K562 (cell line): ENCODE results near the gene CHST1. TPM values are rescaled to one million over a fixed set of nuclear protein-coding genes. Genes with fewer than 3 reads are reported as not detected.

Experiments used
- ATAC-seq: fragments of 200-7000 bp; cut with Tn5 transposase; 3 replicates; pipeline ENCODE4 v1.9.1; 2020; ENCODE audit warnings: moderate library complexity
- BruUV-seq: library from RNA; stranded (reverse); fragments of 400-500 nt; replicated peaks from 2 replicates; lab custom pipeline; 2021; lab: Mats Ljungman, UMichigan
- CTCF ChIA-PET: fragments of 300-600 bp; formaldehyde crosslinking; extraction: SDS; loops from one replicate; lab custom pipeline; 2021; ENCODE audit warnings: low intra/inter-chr PET ratio; lab: Yijun Ruan, JAX
- POLR2A ChIA-PET: fragments of 300-600, 350-650 bp; sonication (Branson Sonifier 250); formaldehyde crosslinking; extraction: SDS; loops from one replicate; lab custom pipeline; 2021; ENCODE audit warnings: antibody characterized with exemption, inconsistent platforms; lab: Yijun Ruan, JAX
- DNase-seq, 4 experiments: peaks; one replicate each; pipeline versions ENCODE4 v3.0.0 to v3.0.0-alpha.2; 2011 to 2018; ENCODE audit warnings: low spot score in 3 of 4, mixed read lengths in 3 of 4; ENCODE audit errors: extremely low read depth in 1 of 4
- FAIRE-seq: peaks from 2 replicates; lab custom pipeline; 2011; peaks lifted over from hg19 to GRCh38; lab: Jason Lieb, UNC
- H2AFZ ChIP-seq: 2 replicates; pipeline ENCODE4 v1.6.0; 2011; ENCODE audit warnings: low read depth, low read length, control low read depth, inconsistent platforms
- H3K27ac ChIP-seq: fragments of 200-600 bp; 3 replicates; pipeline ENCODE4 v1.8.0; 2011; ENCODE audit warnings: low read depth, mild to moderate bottlenecking, control low read depth, inconsistent platforms, low read length, moderate library complexity, mixed read lengths; ENCODE audit errors: extremely low read depth
- H3K27me3 ChIP-seq, 2 experiments: fragments of 300-600 bp in 1 of 2; 2 replicates in 1 of 2; 3 replicates in 1 of 2; pipeline versions ENCODE4 v1.6.0 to v1.8.0; 2011; ENCODE audit warnings: inconsistent platforms in 2 of 2, low read length in 2 of 2, mild to moderate bottlenecking in 1 of 2, mixed read lengths in 1 of 2, moderate library complexity in 1 of 2; ENCODE audit not compliant: control insufficient read depth in 2 of 2, insufficient read depth in 2 of 2
- H3K36me3 ChIP-seq: fragments of 300-600 bp; 3 replicates; pipeline ENCODE4 v1.8.0; 2011; ENCODE audit warnings: mild to moderate bottlenecking, low read length, inconsistent platforms; ENCODE audit not compliant: control insufficient read depth, insufficient read depth
- H3K4me1 ChIP-seq, 2 experiments: fragments of 200-600 bp in 1 of 2; replicated peaks in 1 of 2; 2 replicates in 1 of 2; 3 replicates in 1 of 2; pipeline versions ENCODE4 v1.5.1 to v1.8.0; 2011; ENCODE audit warnings: inconsistent platforms in 2 of 2, low read length in 2 of 2, mild to moderate bottlenecking in 1 of 2, mixed read lengths in 1 of 2, moderate library complexity in 1 of 2; ENCODE audit not compliant: control insufficient read depth in 2 of 2, insufficient read depth in 2 of 2
- H3K4me2 ChIP-seq: 2 replicates; pipeline ENCODE4 v1.6.1; 2011; ENCODE audit warnings: low read length, control low read depth, inconsistent platforms, mixed read lengths; ENCODE audit not compliant: insufficient read depth
- H3K4me3 ChIP-seq: fragments of 200-600 bp; sonication (generic), shearing (Covaris generic); 2 replicates; pipeline ENCODE4 v1.5.1; 2016; ENCODE audit warnings: control low read depth, inconsistent platforms
- H3K79me2 ChIP-seq: fragments of 200-600 bp; 3 replicates; pipeline ENCODE4 v1.8.0; 2011; ENCODE audit warnings: low read length, inconsistent platforms; ENCODE audit not compliant: control insufficient read depth, insufficient read depth
- H3K9ac ChIP-seq, 2 experiments: 2 replicates each; pipeline versions ENCODE4 v1.6.0 to v1.6.1; 2011; ENCODE audit warnings: low read depth in 2 of 2, low read length in 2 of 2, control low read depth in 1 of 2, inconsistent platforms in 1 of 2, mild to moderate bottlenecking in 1 of 2, mixed read lengths in 1 of 2; ENCODE audit not compliant: insufficient read depth in 1 of 2
- H3K9me1 ChIP-seq: one replicate; pipeline ENCODE4 v1.6.0; 2011; ENCODE audit warnings: inconsistent platforms, mild to moderate bottlenecking, low read length, moderate library complexity; ENCODE audit not compliant: control insufficient read depth, insufficient read depth
- H3K9me3 ChIP-seq: replicated peaks from 2 replicates; pipeline ENCODE4 v1.5.1; 2011; ENCODE audit warnings: low read depth, low read length, inconsistent platforms; ENCODE audit not compliant: control insufficient read depth, insufficient read depth
- H4K20me1 ChIP-seq: replicated peaks from 2 replicates; pipeline ENCODE4 v1.6.1; 2011; ENCODE audit warnings: low read length, inconsistent platforms, mixed read lengths; ENCODE audit not compliant: control insufficient read depth, insufficient read depth
- CBX1 ChIP-seq: sonication (generic); IDR thresholded peaks from 2 replicates; pipeline ENCODE4 v1.6.1; 2016; ENCODE audit warnings: antibody characterized with exemption, low read depth, mild to moderate bottlenecking
- DLX4 ChIP-seq: fragments of 250-450 bp; sonication (Bioruptor Pico); IDR thresholded peaks from 2 replicates; pipeline ENCODE4 v1.6.1; 2021; ENCODE audit warnings: mild to moderate bottlenecking
- DNMT1 ChIP-seq: fragments of 450-650 bp; IDR thresholded peaks from 2 replicates; pipeline ENCODE4 v1.6.1; 2016; ENCODE audit warnings: antibody characterized with exemption, mild to moderate bottlenecking
- ETV5 ChIP-seq: sonication (generic); formaldehyde crosslinking; IDR thresholded peaks from 2 replicates; pipeline ENCODE4 v1.4.0; 2020; ENCODE audit warnings: low read depth, mild to moderate bottlenecking, missing genetic modification reagents
- GABPB2 ChIP-seq: fragments of 250-450 bp; sonication (Bioruptor Pico); conservative IDR thresholded peaks from 2 replicates; pipeline ENCODE4 v1.5.1; 2021; ENCODE audit warnings: mild to moderate bottlenecking
- KDM5B ChIP-seq: fragments of 200-600 bp; sonication (generic); IDR thresholded peaks from 2 replicates; pipeline ENCODE4 v1.6.1; 2012; ENCODE audit warnings: low read depth, mild to moderate bottlenecking, moderate library complexity, low read length, control low read depth, inconsistent platforms; ENCODE audit not compliant: insufficient replicate concordance
- NCOA2 ChIP-seq, 2 experiments: fragments of 450-650 bp; IDR thresholded peaks; 2 replicates each; pipeline ENCODE4 v1.6.1; 2018; ENCODE audit warnings: mild to moderate bottlenecking in 2 of 2, moderate library complexity in 1 of 2; ENCODE audit not compliant: partially characterized antibody in 2 of 2
- NR4A1 ChIP-seq, 2 experiments: fragments of 250-450 bp in 1 of 2; fragments of 450-650 bp in 1 of 2; sonication (Bioruptor Pico) in 1 of 2; IDR thresholded peaks; 2 replicates each; pipeline versions ENCODE4 v1.4.0 to v1.6.1; 2016 to 2020; ENCODE audit warnings: mild to moderate bottlenecking in 2 of 2, missing compliant biosample characterization in 1 of 2, missing genetic modification characterization in 1 of 2, moderate library complexity in 1 of 2
- PHF21A ChIP-seq: fragments of 450-650 bp; IDR thresholded peaks from 2 replicates; pipeline ENCODE4 v1.6.1; 2017; ENCODE audit warnings: low read depth, borderline replicate concordance
- POLR2G ChIP-seq: fragments of 200-400 bp; formaldehyde crosslinking; IDR thresholded peaks from 2 replicates; pipeline ENCODE4 v1.6.1; 2017; ENCODE audit warnings: low read depth, mild to moderate bottlenecking, antibody characterized with exemption, low read length, moderate library complexity
- RBM14 ChIP-seq: fragments of 200-400 bp; formaldehyde crosslinking; IDR thresholded peaks from 2 replicates; pipeline ENCODE4 v1.6.1; 2018; ENCODE audit warnings: low read depth, mild to moderate bottlenecking, low read length, moderate library complexity, borderline replicate concordance; ENCODE audit not compliant: insufficient read depth
- RBM25 ChIP-seq: fragments of 200-400 bp; formaldehyde crosslinking; IDR thresholded peaks from 2 replicates; pipeline ENCODE4 v1.6.1; 2018; ENCODE audit warnings: low read length, low read depth, moderate library complexity; ENCODE audit not compliant: severe bottlenecking
- SNRNP70 ChIP-seq: fragments of 200-400 bp; formaldehyde crosslinking; optimal IDR thresholded peaks from 2 replicates; pipeline ENCODE3; 2017; ENCODE audit warnings: low read depth, low read length
- TBP ChIP-seq: optimal IDR thresholded peaks from 2 replicates; pipeline ENCODE3; 2011; ENCODE audit warnings: low read depth, low read length, improper control_type of control experiment
- WGBS: fragments of 100-300 bp; shearing (Covaris generic); methylation state at CpG from one replicate; pipeline ENCODE4 v1.1.6; 2016; ENCODE audit warnings: low coverage, mixed read lengths; ENCODE audit not compliant: insufficient coverage; ENCODE audit errors: missing lambda C conversion rate; 5-methylcytosine and 5-hydroxymethylcytosine counted together
- in situ Hi-C: fragments of 300-500 bp; cut with MboI; formaldehyde crosslinking; loops from 4 replicates; pipeline ENCODE4 v1.15.0; 2018; ENCODE audit warnings: inconsistent platforms, mixed read lengths
- intact Hi-C: fragments of 100-400 bp; cut with micrococcal nuclease; formaldehyde crosslinking; loops from 2 replicates; pipeline ENCODE4 v1.14.2; 2022
- polyA plus RNA-seq, 8 experiments: library from polyadenylated mRNA; depleted of rRNA in 4 of 8; stranded (reverse) in 5 of 8; unstranded in 3 of 8; fragments of >200 nt; fragmentation: Nextera tagmentation in 2 of 8; fragmentation: Illumina TruSeq in 1 of 8; extraction: Ambion mirVana in 2 of 8; extraction: Trizol in 1 of 8; gene quantifications; 2 replicates each; pipeline versions ENCODE4 v1.2.1 to v1.2.3, GENCODE V29; 2011 to 2014; ENCODE audit warnings: inconsistent platforms in 1 of 8, missing spikeins in 1 of 8
- total RNA-seq, 7 experiments: library from RNA; depleted of rRNA in 6 of 7; stranded (reverse); fragments of >200 nt in 6 of 7; fragmentation: Illumina TruSeq in 2 of 7; extraction: Trizol in 2 of 7; gene quantifications; 2 replicates each; pipeline versions ENCODE4 v1.2.1 to v1.2.3, GENCODE V29; 2011 to 2021; ENCODE audit warnings: low replicate concordance in 1 of 7
- TF ChIP-seq, protein P1 (sequence below): fragments of 250-450 bp; sonication (Bioruptor Pico); IDR thresholded peaks from 2 replicates; pipeline ENCODE4 v1.8.0; 2022; ENCODE audit warnings: moderate library complexity, mild to moderate bottlenecking, inconsistent platforms
- TF ChIP-seq, protein P2 (sequence below): sonication (generic); formaldehyde crosslinking; IDR thresholded peaks from 2 replicates; pipeline ENCODE4 v1.8.0; 2022; ENCODE audit warnings: mild to moderate bottlenecking, missing genetic modification reagents

Gene CHST1
- total and polyA plus RNA-seq, 9 of the 15 experiments (the other 6 are each of a cell fraction or from before 2014, with no cell fraction given), result 0.04 to 0.32 (median 0.18) TPM; not detected in 4

DNA sequence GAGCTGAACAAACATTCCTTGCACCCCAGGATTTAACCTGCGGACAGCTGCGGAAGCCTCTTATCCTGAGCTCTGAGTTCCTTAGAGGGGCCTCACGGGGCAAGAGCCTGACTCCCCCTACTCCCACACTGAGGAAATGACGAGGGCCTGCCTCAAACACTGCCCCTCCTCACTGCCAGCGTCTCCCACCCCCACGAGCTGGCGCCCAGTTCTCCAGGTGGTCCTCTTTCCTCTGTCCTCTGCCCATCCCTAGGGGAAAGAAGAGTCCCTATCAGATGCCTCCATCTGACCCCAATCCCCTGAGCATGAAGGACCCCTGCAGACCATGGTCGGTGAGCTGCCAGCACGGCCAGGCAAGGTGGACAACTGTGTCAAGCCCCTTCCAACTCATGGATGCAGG is 14.3 kb downstream of the CHST1 start:
- Histone ChIP-seq H3K4me2 (no peak overlapping the region), H3K9ac (no peak overlapping the region), H3K9me3 (no peaks in the 10 kb centered on the region), H3K4me1 (peaks cover 0 to 24% of the 10 kb centered on the region in 2 experiments; a peak in 3 of 5 replicates), H3K27ac (no peak overlapping the region), H4K20me1 (0 out of 2 replicates have a peak, but pooled peaks cover 4% of the 10 kb centered on the region), H3K4me3 (no peak overlapping the region), H2AFZ (no peak overlapping the region), H3K36me3 (no peaks in the 10 kb centered on the region), H3K9me1 (peaks cover 7% of the 10 kb centered on the region), H3K79me2 (no peaks in the 10 kb centered on the region), H3K27me3 (peaks cover 0 to 5% of the 10 kb centered on the region in 2 experiments; a peak in 1 of 5 replicates)
- intact Hi-C loops, result loop anchor here (10.0 kb wide), 2 partner anchors 96 to 196 kb away; no protein-coding TSS in a partner anchor
- ATAC-seq (no peak), DNase-seq (no peak), FAIRE-seq (no peak)
- POLR2A ChIA-PET, result interaction anchor here (0.8 kb wide), 1 partner anchor 15 kb away, joined by 3 read pairs; no protein-coding TSS in a partner anchor
- 11% methylated on average over 9 of the region's 9 CpGs for WGBS
- BruUV-seq, result no TSS peak
- CTCF ChIA-PET, result no interaction called here
- in situ Hi-C loops, result no loop called here
- TF ChIP-seq ETV5 (CRISPR knock-in tag) (no peak), RBM25 (no peak), DNMT1 (no peak), POLR2G (no peak), NCOA2 (IDR thresholded peaks at IDR 0.05; ENCODE audit: partially characterized antibody in 2 of 2) (no peak), RBM14 (no peak), GABPB2 (CRISPR knock-in tag) (no peak), NR4A1 (CRISPR knock-in tag; IDR thresholded peaks at IDR 0.05) (no peak), NR4A1 (tag; IDR thresholded peaks at IDR 0.05) (no peak), DLX4 (CRISPR knock-in tag) (no peak), TBP (no peak), KDM5B (no peak), SNRNP70 (no peak), CBX1 (no peak), PHF21A (no peak)
- TF ChIP-seq, protein P1, sequence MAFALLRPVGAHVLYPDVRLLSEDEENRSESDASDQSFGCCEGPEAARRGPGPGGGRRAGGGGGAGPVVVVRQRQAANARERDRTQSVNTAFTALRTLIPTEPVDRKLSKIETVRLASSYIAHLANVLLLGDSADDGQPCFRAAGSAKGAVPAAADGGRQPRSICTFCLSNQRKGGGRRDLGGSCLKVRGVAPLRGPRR, result no peak
- TF ChIP-seq, protein P2, sequence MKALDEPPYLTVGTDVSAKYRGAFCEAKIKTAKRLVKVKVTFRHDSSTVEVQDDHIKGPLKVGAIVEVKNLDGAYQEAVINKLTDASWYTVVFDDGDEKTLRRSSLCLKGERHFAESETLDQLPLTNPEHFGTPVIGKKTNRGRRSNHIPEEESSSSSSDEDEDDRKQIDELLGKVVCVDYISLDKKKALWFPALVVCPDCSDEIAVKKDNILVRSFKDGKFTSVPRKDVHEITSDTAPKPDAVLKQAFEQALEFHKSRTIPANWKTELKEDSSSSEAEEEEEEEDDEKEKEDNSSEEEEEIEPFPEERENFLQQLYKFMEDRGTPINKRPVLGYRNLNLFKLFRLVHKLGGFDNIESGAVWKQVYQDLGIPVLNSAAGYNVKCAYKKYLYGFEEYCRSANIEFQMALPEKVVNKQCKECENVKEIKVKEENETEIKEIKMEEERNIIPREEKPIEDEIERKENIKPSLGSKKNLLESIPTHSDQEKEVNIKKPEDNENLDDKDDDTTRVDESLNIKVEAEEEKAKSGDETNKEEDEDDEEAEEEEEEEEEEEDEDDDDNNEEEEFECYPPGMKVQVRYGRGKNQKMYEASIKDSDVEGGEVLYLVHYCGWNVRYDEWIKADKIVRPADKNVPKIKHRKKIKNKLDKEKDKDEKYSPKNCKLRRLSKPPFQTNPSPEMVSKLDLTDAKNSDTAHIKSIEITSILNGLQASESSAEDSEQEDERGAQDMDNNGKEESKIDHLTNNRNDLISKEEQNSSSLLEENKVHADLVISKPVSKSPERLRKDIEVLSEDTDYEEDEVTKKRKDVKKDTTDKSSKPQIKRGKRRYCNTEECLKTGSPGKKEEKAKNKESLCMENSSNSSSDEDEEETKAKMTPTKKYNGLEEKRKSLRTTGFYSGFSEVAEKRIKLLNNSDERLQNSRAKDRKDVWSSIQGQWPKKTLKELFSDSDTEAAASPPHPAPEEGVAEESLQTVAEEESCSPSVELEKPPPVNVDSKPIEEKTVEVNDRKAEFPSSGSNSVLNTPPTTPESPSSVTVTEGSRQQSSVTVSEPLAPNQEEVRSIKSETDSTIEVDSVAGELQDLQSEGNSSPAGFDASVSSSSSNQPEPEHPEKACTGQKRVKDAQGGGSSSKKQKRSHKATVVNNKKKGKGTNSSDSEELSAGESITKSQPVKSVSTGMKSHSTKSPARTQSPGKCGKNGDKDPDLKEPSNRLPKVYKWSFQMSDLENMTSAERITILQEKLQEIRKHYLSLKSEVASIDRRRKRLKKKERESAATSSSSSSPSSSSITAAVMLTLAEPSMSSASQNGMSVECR, result no peak
